Ovary (tissue), 9 donors: ENCODE results near the gene OSBPL9. TPM values are rescaled to one million over a fixed set of nuclear protein-coding genes. Genes with fewer than 3 reads are reported as not detected.

Experiments used
- DNase-seq, 5 donors: peaks; one replicate each; pipeline ENCODE4 v3.0.0-alpha.2; 2019 to 2020
- H3K27ac ChIP-seq, 2 donors: fragments of 200-600 bp; one replicate each; pipeline versions ENCODE4 v1.5.1 to v1.8.0; 2019 to 2022
- H3K27me3 ChIP-seq: fragments of 200-600 bp; one replicate; pipeline ENCODE4 v1.8.0; 2022
- H3K36me3 ChIP-seq: fragments of 200-600 bp; sonication (generic); one replicate; pipeline ENCODE4 v1.5.1; 2019
- H3K4me1 ChIP-seq: one replicate; pipeline ENCODE4 v1.8.1; 2013; ENCODE audit warnings: mild to moderate bottlenecking, moderate library complexity; ENCODE audit not compliant: insufficient read depth
- H3K4me3 ChIP-seq: fragments of 200-600 bp; sonication (generic); one replicate; pipeline ENCODE4 v1.5.1; 2017
- H3K9me3 ChIP-seq, 2 donors: fragments of 200-600 bp in 1 of 2; sonication (generic) in 1 of 2; one replicate each; pipeline versions ENCODE4 v1.5.1 to v1.8.1; 2013 to 2019; ENCODE audit warnings: mild to moderate bottlenecking in 1 of 2, moderate library complexity in 1 of 2
- CTCF ChIP-seq, 3 donors: fragments of 450-650 bp in 2 of 3; fragments of 200-600 bp in 1 of 3; IDR thresholded peaks; one replicate each; pipeline versions ENCODE4 v1.5.1 to v1.8.0; 2016 to 2022; ENCODE audit warnings: antibody characterized with exemption in 3 of 3, mild to moderate bottlenecking in 1 of 3
- EP300 ChIP-seq: sonication (generic); formaldehyde crosslinking; IDR thresholded peaks from one replicate; pipeline ENCODE4 v1.6.1; 2017; ENCODE audit warnings: antibody characterized with exemption
- POLR2A ChIP-seq: fragments of 450-650 bp; IDR thresholded peaks from one replicate; pipeline ENCODE4 v1.6.1; 2017; ENCODE audit warnings: antibody characterized with exemption, mild to moderate bottlenecking, moderate library complexity
- WGBS, 3 donors: extraction: QIAGEN DNeasy Blood & Tissue Kit in 1 of 3; methylation state at CpG; one replicate each; pipeline versions ENCODE4 v1.1.5 to v1.1.7; 2013 to 2017; 5-methylcytosine and 5-hydroxymethylcytosine counted together
- intact Hi-C, 4 donors: fragments of 100-400 bp; cut with DNase I; formaldehyde crosslinking; loops; one replicate each; pipeline versions ENCODE4 v1.11.0 to v1.15.1; 2022 to 2023
- polyA plus RNA-seq, 2 donors: library from polyadenylated mRNA; stranded (reverse); fragments of 200-250 nt in 1 of 2; fragments of 350-450 nt in 1 of 2; fragmentation: Illumina TruSeq in 1 of 2; extraction: RNeasy Lipid Tissue Mini Kit (QIAGEN cat#74804) in 1 of 2; gene quantifications; one replicate each; pipeline ENCODE4 v1.2.3, GENCODE V29; 2013 to 2014
- total RNA-seq, 7 donors: library from RNA; depleted of rRNA in 2 of 7; stranded (reverse); fragments of >200 nt in 2 of 7; fragmentation: NEBNext Ultra II Directional in 3 of 7; extraction: Animal tissue kit (Norgen Biotek cat#: 25700) in 3 of 7; gene quantifications; one replicate each; pipeline versions ENCODE4 v1.1.0 to v1.2.4, GENCODE V29; 2016 to 2023
- donor health status: DM: no; HTN: no; CAD: no; lungs with moderate emphysema.
- donor health status: DM: no; HTN: no; CAD: no.
- donor health status: Bipolar disorder and iron deficiency.
- donor health status: DM: yes; HTN: yes; CAD: no.
- donor health status: DM: no; HTN: no; CAD: no.
- donor health status: DM: yes; HTN: yes; CAD: no.

OSBPL9 gene
- total and polyA plus RNA-seq, 9 donors = 53.1 to 92.4 (median 72.6) TPM

GRCh38 chr1:51738681-51739080 is 121.8 kb downstream of the OSBPL9 start:
- Histone ChIP-seq H3K27me3 (no peaks in the 10 kb centered on the region), H3K4me1 (no peaks in the 10 kb centered on the region), H3K4me3 (no peak overlapping the region), H3K36me3 (no peaks in the 10 kb centered on the region), H3K9me3 (no peaks in the 10 kb centered on the region), H3K27ac (no peak overlapping the region)
- intact Hi-C loops = no loop called here
- DNase-seq = no peak
- no peak for TF ChIP-seq CTCF (IDR thresholded peaks at IDR 0.05)
- TF ChIP-seq EP300 = no peak
- TF ChIP-seq POLR2A = no peak
- WGBS, 3 donors = 90 to 91% (median 91%) methylated on average over 3 of the region's 3 CpGs

- 88 to 93% (median 88%) methylated on average over 3 of the region's 3 CpGs for WGBS, 3 donors
- H3K27me3 ChIP-seq = no peaks in the 10 kb centered on the region
- H3K36me3 ChIP-seq = no peaks in the 10 kb centered on the region
- H3K4me3 ChIP-seq = no peak overlapping the region
- intact Hi-C loops = no loop called here
- no peak overlapping the region for H3K27ac ChIP-seq
- no peaks in the 10 kb centered on the region for H3K9me3 ChIP-seq
- TF ChIP-seq EP300 (no peak), POLR2A (no peak), CTCF (IDR thresholded peaks at IDR 0.05) (no peak)
- no peak for DNase-seq
- no peaks in the 10 kb centered on the region for H3K4me1 ChIP-seq
Measured at GRCh38 chr1:51740652-51741051, 123.8 kb downstream of the OSBPL9 start.

DNA sequence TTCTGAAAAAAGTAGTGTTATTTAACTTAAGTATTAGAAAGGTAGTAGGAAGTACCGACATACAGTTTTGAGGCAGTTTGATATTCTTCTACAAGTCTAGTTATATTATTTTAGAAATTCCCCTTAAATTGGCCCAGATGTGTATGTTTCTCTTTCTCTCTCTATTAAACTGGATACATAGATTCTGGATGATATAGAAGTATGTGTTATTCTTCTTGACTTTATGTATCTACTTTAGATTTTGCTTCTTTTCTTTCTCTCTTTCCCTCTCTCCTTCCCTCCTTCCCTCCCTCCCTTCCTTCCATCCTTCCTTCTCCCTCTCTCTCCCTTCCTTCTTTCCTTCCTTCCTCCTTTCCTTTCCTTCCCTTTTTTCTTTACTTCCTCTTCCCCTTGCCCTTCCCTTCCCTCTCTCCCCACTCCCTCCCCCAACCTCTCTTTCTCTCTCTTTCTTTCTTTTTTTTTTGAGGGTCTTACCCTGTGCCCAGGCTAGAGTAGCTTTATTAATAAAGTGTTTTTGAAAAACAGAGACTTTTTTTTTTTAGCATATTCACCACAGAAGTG is 124.3 kb downstream of the OSBPL9 start:
- H3K36me3 ChIP-seq = no peaks in the 10 kb centered on the region

DNA sequence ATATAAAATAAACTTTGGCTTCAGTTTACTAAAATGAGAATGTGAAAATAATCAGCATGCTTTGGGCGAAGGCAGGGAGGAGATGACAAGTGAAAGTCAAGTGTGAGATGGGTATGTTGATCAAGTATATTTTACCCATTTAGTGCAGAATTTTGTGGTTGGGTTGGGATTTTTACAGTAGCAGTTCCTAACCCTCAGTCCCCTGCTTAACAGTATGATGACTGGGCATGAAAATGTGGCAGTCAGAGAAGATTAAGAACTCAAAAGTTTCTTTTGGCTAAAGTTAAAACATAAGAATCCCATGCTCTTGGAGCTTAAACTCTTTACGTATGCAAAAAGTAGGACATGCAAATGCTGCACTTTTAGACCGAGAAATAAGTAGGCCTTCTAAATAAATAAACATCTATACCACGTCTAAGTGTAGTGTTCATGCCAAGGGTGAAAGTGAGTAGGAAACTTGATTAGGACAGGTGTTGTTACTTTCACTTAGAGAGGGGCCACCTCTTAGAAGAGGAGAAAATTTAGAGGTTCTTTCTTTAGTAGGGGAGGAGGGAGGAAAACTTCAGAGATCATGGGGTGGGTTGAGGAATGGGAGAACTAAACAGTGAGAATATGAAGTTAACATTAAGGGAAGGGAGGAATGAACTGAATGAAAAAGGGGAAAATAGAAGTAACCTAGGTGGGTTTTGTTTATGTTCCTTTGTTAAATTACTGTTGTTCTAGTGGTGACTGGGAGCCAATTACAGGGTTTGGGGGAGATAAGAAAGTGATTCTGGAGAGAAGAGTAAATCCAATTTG is 127.8 kb downstream of the OSBPL9 start:
- 88 to 90% (median 89%) methylated on average over 4 of the region's 4 CpGs for WGBS, 3 donors
- intact Hi-C loops = no loop called here
- no peaks in the 10 kb centered on the region for H3K4me1 ChIP-seq

More for the DNA sequence above, 124.3 kb downstream of the OSBPL9 start:
- no peaks in the 10 kb centered on the region for H3K4me1 ChIP-seq
- H3K9me3 ChIP-seq = no peaks in the 10 kb centered on the region
- TF ChIP-seq POLR2A (no peak), CTCF (IDR thresholded peaks at IDR 0.05) (no peak), EP300 (no peak)
- H3K27ac ChIP-seq = no peak overlapping the region
- intact Hi-C loops = no loop called here
- 96 to 99% (median 98%) methylated on average over 1 of the region's 1 CpG for WGBS, 3 donors
- H3K27me3 ChIP-seq = no peaks in the 10 kb centered on the region
- no peak for DNase-seq
- no peak overlapping the region for H3K4me3 ChIP-seq

More for the DNA sequence above, 127.8 kb downstream of the OSBPL9 start:
- Histone ChIP-seq H3K27ac (no peak overlapping the region), H3K27me3 (no peaks in the 10 kb centered on the region), H3K9me3 (no peaks in the 10 kb centered on the region), H3K4me3 (no peak overlapping the region), H3K36me3 (no peaks in the 10 kb centered on the region)
- DNase-seq = no peak
- TF ChIP-seq EP300 (no peak), POLR2A (no peak), CTCF (IDR thresholded peaks at IDR 0.05) (no peak)
